ENCODE measurements around the gene NELL1.

NELL1 gene

DNA sequence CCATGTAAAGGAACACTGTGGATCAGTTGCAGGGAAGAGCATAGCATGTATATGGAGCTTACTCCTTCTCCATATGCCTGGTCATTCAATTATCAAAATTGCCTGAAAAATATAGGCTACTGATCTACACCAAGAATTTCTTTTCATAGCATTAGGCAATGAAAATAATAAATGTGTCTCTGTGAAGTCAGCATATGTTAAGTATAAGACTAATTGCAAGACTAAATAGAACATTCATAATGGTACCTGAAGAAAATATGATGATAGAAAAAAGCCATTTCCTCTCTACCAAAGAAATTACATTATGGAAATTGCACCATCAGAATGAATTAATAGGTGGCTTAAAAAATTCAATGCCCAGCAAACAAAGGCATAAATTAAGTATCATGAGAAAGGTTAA is 584.7 kb downstream of the NELL1 start:
- no peak overlapping the region for H3K4me3 ChIP-seq (replicated peaks; ENCODE audit: low read depth, low read length)
- H3K27me3 ChIP-seq (replicated peaks; ENCODE audit: control insufficient read depth, insufficient read depth, low read length) = no peaks in the 10 kb centered on the region
- DNase-seq (ENCODE audit: extremely low read depth, insufficient read length) = no peak
- TF ChIP-seq, protein P1, sequence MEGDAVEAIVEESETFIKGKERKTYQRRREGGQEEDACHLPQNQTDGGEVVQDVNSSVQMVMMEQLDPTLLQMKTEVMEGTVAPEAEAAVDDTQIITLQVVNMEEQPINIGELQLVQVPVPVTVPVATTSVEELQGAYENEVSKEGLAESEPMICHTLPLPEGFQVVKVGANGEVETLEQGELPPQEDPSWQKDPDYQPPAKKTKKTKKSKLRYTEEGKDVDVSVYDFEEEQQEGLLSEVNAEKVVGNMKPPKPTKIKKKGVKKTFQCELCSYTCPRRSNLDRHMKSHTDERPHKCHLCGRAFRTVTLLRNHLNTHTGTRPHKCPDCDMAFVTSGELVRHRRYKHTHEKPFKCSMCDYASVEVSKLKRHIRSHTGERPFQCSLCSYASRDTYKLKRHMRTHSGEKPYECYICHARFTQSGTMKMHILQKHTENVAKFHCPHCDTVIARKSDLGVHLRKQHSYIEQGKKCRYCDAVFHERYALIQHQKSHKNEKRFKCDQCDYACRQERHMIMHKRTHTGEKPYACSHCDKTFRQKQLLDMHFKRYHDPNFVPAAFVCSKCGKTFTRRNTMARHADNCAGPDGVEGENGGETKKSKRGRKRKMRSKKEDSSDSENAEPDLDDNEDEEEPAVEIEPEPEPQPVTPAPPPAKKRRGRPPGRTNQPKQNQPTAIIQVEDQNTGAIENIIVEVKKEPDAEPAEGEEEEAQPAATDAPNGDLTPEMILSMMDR (IDR thresholded peaks at IDR 0.05; ENCODE audit: insufficient read depth, low read length, poor library complexity, severe bottlenecking) = no peak
- H3K36me3 ChIP-seq (ENCODE audit: control insufficient read depth, insufficient read depth, low read length) = no peaks in the 10 kb centered on the region

DNA sequence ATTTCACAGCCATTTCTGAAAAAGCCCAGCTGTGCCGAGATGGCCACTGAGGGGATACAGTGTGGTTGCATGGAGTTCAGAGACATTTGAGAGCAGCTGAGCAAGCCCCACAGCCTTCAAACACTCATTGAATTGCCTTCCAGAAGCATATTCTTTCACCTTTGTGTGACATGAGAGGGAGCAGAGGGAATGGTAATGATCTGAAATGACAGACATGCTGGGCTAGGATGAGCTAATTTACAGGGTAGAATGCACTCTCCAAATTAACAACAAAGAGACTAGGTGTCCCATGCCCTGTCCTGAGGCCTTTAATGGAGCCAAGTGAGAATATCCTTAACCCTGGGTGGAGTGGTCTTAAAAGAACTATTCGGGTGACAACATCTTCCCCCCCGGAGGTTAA is 585.4 kb downstream of the NELL1 start:
- DNase-seq (ENCODE audit: extremely low read depth, insufficient read length) = no peak
- Histone ChIP-seq H3K36me3 (ENCODE audit: control insufficient read depth, insufficient read depth, low read length) (no peaks in the 10 kb centered on the region), H3K27me3 (replicated peaks; ENCODE audit: control insufficient read depth, insufficient read depth, low read length) (no peaks in the 10 kb centered on the region), H3K4me3 (replicated peaks; ENCODE audit: low read depth, low read length) (no peak overlapping the region)
- TF ChIP-seq, protein P1 (IDR thresholded peaks at IDR 0.05; ENCODE audit: insufficient read depth, low read length, poor library complexity, severe bottlenecking) = no peak

DNA sequence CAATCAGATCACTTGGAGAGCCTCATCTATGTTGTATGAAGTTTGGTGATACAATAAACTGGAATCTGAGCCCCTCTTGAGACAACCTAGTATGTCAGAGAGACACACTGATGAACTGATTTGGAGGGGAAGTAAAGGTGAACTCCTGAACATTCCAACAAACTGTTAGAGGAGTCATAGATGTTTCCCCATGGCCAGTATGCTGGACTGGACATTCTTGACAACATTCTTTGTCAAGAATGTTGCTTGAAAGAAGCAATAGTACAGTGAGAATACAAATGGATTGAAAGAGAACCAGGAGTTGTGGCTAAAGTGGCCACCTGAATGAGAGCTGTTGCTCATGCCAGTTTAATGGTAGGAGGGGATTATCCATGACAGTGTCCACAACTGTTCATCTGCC is 588.1 kb downstream of the NELL1 start:
- Histone ChIP-seq H3K4me3 (replicated peaks; ENCODE audit: low read depth, low read length) (no peak overlapping the region), H3K27me3 (replicated peaks; ENCODE audit: control insufficient read depth, insufficient read depth, low read length) (no peaks in the 10 kb centered on the region), H3K36me3 (ENCODE audit: control insufficient read depth, insufficient read depth, low read length) (no peaks in the 10 kb centered on the region)
- TF ChIP-seq, protein P1 (IDR thresholded peaks at IDR 0.05; ENCODE audit: insufficient read depth, low read length, poor library complexity, severe bottlenecking) = no peak
- DNase-seq (ENCODE audit: extremely low read depth, insufficient read length) = no peak

DNA sequence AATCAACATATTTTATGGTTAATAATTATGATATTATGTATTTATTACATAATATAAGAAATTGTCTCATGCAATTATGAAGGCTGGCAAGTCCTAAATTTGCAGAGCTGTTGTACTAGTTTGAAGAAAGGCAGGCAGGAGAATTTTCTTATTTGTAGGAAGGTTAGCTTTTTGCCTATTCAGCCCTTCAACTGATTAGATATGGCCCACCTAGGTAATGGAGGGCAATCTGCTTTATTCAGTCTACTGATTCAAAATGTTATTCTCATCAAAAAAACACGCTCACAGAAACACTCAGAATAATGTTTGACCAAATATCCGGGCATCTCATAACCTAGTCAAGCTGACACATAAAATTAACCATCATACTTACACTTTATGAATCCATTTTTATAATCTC is 589.0 kb downstream of the NELL1 start:
- no peak for DNase-seq (ENCODE audit: extremely low read depth, insufficient read length)
- Histone ChIP-seq H3K36me3 (ENCODE audit: control insufficient read depth, insufficient read depth, low read length) (no peaks in the 10 kb centered on the region), H3K4me3 (replicated peaks; ENCODE audit: low read depth, low read length) (no peak overlapping the region), H3K27me3 (replicated peaks; ENCODE audit: control insufficient read depth, insufficient read depth, low read length) (no peaks in the 10 kb centered on the region)
- TF ChIP-seq, protein P1 (IDR thresholded peaks at IDR 0.05; ENCODE audit: insufficient read depth, low read length, poor library complexity, severe bottlenecking) = no peak

DNA sequence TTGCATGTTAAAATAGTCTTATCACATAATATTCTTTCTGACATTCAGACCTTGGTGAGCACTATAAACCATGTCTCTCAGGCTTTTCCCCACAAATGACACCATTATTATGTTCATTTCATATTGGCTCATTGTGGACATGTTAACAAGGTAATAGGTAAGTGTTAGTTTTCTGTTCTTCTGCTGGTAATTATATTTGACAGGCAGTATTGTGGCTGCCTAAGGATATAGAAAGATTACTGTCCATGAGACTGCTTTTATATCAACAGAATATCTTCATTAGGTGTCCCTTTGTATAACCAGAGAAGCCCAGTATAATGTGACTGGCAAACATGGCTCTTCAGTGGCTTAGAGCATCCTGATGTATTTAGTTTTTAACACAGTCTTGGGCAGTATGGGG is 590.7 kb downstream of the NELL1 start:
- no peak for DNase-seq (ENCODE audit: extremely low read depth, insufficient read length)
- no peaks in the 10 kb centered on the region for H3K27me3 ChIP-seq (replicated peaks; ENCODE audit: control insufficient read depth, insufficient read depth, low read length)
- TF ChIP-seq, protein P1 (IDR thresholded peaks at IDR 0.05; ENCODE audit: insufficient read depth, low read length, poor library complexity, severe bottlenecking) = no peak
- H3K36me3 ChIP-seq (ENCODE audit: control insufficient read depth, insufficient read depth, low read length) = no peaks in the 10 kb centered on the region
- no peak overlapping the region for H3K4me3 ChIP-seq (replicated peaks; ENCODE audit: low read depth, low read length)

DNA sequence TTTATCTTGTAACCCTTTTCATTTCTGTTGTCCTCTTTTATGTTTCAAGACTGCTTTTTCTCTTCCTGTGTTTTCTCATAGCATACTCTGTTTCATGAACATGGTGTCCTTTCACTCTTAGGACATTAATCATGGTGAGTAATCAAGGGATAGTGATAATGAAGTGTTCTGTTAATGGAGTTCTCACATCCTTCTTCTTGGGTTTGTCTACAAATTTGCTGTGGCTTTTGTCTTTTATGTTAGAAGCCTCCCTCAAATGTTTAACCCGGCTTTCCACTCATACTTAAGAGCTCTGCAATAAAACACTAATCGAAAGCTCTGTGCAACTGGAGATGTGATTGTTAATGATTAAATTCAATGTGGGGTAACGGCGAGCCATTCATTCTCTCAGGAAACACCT is 593.6 kb downstream of the NELL1 start:
- no peak overlapping the region for H3K4me3 ChIP-seq (replicated peaks; ENCODE audit: low read depth, low read length)
- DNase-seq (ENCODE audit: extremely low read depth, insufficient read length) = no peak
- H3K36me3 ChIP-seq (ENCODE audit: control insufficient read depth, insufficient read depth, low read length) = no peaks in the 10 kb centered on the region
- no peaks in the 10 kb centered on the region for H3K27me3 ChIP-seq (replicated peaks; ENCODE audit: control insufficient read depth, insufficient read depth, low read length)
- TF ChIP-seq, protein P1 (IDR thresholded peaks at IDR 0.05; ENCODE audit: insufficient read depth, low read length, poor library complexity, severe bottlenecking) = no peak

All from GM06990 (cell line).